ENCODE data around the gene BCL2L14.

Gene BCL2L14

DNA sequence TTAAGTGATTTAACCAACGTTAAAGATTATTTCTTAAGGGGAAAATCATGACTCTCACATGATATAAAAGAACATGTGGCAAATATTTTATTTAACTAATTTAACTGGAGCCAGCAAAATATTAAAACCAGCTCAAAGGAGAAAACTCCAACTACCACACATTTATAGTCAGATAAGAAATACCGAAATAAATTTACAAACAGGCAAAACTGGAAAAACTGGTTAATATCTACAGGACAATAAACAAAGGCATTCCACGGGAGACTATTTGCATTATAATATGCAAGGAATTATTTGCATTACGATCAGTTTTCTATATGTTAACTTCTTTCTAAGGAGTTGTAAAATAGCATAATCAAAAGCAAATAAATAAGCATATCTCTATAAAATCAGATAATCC is 13.8 kb upstream of the BCL2L14 start:
- DNase-seq, result no peak

DNA sequence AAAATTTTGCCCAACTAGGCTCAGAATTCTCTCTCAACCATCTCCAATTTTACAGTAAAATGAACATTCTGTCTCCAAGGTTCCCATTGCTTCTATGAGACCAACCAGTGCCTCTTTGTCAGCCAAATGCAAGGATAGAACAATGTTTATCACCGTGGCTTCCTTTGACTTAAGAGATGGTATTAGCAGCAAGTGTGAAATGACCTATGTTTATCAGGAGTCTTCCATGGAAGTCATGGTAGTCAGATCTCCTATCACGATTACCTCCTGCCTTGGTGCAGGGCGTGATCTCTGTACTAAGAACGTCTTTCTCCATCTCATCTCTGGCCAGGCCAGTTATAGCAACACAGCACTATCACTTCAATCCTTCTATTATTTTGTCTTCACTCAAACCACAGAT is 6.1 kb upstream of the BCL2L14 start:
- no peak for DNase-seq

DNA sequence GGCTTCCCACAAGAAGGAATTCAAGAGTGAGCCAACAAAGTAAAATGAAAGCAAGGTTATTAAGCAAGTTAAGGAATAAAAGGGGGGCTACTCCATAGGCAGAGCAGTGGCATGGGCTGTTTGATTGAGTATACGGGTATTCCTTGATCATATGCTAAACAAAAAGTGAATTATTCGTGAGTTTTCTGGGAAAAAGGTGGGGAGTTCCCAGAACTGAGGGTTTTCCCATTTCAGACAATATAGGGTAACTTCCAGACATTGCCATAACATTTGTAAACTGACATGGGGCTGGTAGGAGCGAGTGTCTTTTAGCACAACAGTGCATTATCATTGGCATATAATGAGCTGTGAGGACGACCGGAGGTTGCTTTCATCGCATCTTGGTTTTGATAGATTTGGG is 2.0 kb upstream of the BCL2L14 start:
- DNase-seq, result no peak

DNA sequence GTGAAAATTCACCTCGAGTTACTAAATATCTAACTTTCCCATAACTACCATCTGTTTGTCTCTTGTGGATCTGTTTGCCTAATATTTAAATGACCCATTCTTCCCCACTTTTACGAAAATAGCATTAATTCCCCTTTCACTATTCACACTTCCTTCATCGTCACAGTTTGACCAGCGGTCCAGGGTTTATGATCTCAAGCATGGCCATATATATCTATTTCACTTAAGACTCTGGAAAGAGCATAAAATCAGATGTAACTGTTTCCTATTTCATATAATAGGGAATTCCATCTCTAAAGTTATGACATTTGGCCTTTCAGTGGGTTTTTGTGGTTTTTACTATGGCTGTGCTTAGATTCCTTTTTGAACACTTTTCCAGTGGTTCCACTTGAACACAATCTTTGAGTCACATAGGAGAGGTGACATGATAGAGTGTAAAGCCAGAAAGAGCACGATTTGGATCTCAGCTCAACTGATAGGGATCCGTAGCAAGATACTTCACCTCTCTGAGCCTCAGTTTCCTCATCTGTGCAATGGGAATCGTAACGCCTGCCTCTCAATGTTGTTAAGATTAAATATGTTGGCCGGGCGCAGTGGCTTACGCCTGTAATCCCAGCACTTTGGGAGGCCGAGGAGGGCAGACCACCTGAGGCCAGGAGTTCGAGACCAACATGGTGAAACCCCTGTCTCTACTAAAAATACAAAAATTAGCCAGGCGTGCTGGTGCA is 754 bp upstream of the BCL2L14 start:
- DNase-seq, result no peak

DNA sequence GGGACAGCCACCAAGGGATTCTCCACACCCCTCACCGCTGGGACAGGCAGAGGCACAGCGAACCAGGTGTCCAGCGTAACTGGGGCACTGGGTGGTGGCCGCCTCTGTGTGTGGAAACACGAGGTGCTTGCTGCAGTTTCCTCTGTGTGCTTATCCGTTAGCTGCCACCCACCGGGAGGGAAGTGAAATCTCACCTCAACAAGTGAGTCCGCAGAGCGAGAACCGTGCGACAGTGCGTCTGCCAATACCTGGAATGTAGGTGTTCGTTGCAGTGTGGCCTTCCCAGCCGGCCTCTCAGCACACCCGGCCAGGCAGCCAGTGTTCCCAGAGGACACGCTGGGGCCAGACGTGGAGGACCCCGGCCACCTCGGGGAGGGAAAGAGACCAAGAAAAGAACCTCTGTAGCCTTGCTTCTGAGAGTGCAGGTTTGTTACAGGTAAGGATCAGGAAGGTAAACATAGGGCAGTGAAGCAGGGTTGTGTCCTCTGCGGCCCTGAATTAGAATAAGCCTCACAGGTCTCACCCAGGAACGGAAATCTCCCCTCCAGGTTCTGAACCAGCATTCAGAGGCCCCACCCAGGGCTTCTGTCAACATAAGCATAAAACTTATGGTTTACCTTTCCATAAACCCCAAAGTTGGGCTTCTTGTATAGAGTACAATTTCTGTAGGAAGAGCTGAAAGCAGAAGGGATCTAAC is 1.5 kb downstream of the BCL2L14 start:
- peak; percentile 23 for DNase-seq

DNA sequence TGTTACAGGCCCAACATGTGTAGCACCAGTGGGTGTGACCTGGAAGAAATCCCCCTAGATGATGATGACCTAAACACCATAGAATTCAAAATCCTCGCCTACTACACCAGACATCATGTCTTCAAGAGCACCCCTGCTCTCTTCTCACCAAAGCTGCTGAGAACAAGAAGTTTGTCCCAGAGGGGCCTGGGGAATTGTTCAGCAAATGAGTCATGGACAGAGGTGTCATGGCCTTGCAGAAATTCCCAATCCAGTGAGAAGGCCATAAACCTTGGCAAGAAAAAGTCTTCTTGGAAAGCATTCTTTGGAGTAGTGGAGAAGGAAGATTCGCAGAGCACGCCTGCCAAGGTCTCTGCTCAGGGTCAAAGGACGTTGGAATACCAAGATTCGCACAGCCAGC is 8.6 kb downstream of the BCL2L14 start:
- no peak for DNase-seq

DNA sequence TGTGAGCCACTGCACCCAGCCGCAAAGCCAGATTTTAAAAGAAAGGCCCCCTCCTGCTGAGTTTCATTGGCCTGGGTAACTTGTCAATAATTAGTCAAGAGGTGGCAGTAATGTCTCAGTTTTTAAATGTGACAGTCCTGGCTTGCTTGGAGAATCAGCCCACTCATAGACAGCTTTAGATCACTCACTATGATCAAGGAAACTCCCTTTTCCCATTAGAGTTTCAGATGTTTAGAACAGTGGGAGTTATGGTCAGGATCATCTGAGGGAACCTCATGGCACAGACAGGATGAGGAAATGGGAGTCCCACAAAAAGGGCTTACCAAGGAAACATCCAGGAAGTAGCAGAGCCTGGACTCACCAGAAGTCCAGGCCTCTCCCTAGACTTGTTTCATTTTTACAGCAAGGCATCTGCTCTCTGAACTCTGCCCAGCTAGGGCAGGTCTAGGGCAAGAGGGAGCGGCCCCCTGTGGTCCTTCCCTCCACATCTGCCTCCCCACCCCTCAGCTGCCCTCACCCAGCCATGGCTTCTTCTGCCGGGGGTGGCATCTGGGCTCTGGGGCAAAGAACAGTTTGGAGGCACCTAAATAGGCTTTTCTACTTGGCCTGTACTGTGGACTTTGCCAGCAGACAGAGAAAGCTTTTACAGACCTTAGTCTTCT is 11.2 kb downstream of the BCL2L14 start:
- peak; percentile 75 for DNase-seq

DNA sequence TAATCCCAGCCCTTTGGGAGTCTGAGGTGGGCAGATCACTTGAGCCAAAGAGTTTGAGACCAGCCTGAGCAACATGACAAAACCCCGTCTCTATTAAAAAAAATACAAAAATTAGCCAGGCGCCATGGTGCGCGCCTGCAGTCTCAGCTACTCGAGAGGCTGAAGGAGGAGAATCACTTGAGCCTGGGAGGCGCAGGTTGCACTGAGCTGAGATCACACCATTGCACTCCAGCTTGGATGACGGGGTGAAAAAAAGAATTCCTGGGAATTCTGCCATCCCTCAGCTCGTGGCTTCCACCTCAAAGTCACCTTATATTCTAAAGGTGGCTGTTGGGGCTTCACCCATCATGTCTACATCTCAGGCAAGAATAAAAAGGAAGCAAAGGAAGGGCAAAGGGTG is 12.9 kb downstream of the BCL2L14 start:
- no peak for DNase-seq

DNA sequence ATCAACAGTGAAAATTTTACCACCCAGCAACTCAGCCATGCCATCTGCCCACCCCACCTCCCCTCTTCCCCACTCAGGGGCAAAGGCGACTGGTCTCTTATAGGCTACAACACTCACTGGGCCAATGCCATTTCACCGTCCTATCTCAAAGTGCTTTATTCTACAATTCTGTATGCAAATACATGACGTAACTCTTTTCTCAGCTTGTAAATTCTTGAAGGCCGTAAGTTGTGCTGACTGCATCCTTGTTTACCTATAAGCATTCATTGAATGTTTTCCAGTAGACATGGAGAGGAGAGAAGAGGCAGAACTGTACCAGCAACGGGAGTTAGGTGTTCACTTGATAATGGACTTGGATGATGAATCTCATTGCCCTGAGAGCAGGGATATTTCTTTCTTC is 15.6 kb downstream of the BCL2L14 start:
- no peak for DNase-seq

DNA sequence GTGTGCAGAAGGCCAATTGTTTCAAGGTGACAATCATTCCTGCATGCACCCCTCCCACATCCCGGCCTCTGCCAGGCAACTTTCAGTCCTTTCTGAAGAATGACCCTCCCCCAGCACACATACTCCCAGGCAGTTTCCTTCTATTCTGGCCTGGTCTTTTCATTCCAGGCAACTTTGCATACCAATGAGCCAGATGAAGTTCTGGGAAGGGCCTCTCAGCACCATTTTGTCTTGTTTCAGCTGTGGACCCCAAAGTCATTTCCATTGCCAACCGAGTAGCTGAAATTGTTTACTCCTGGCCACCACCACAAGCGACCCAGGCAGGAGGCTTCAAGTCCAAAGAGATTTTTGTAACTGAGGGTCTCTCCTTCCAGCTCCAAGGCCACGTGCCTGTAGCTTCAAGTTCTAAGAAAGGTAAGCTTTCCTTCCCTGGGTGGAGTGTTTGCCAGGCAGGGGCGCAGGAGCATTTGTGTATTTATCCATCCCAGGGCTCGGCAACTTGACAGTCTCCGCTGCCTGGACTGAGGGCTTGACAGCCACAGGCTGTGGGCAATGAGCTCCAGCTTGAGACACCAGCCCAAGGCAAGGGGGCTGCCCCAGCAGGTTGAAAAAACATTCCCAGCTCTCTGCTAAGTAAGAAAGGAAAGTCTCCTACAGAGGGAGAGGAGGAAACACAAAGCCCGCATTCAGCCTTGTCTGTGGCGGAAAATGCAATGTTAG is 16.4 kb downstream of the BCL2L14 start:
- DNase-seq, result no peak

DNA sequence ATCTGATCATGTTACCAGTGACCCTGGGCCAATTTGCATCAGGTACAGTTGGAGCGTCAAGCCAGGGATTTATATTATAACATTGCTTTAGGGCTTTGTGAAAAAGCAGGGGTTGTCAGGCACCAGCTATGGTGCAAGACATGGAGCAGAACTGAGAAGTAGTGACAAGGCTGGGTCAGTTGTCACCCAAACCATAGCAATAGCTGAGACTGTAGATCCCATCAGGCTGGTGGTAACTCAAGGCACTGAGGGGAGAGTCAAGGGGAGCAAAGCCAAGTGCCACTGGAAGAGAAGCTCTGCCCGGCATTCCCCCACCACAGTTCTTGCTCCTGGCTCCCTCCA is 16.9 kb downstream of the BCL2L14 start:
- DNase-seq, result no peak

DNA sequence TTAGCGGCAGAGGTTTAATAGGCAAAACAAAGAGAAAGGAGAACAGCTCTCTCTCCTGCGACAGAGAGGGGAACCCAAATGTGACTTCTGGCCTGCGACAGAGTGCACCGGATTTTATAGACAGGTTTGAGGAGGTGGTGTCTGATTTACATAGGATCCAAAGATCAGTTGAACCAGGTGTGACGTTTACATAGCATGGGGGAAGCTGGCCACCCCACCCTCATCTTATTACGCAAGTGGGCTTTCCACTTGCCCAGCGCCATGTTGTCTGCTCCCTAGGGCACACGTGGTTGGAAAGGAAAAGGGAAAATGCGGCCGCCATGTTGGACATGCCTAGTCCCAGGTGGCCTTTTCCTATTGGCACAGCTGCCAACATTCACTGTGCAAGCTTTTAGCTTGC is 17.4 kb downstream of the BCL2L14 start:
- no peak for DNase-seq

DNA sequence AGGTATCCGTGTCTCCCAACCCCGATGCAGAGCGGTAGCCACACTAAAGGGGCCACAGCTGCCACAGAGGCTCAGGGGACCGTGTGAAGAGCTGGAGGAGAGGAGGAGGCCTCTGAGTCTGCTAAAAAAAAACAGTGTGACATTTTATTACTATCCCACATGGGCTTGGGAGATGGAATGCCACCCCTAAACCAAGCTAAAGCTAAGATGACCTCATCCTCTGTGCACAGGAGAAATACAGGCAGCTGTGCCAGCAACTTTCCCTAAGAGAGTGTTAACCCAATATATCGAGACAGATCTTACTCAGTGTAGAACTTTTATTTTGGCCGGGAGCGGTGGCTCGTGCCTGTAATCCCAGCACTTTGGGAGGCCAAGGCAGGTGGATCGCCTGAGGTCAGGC is 18.0 kb downstream of the BCL2L14 start:
- no peak for DNase-seq

DNA sequence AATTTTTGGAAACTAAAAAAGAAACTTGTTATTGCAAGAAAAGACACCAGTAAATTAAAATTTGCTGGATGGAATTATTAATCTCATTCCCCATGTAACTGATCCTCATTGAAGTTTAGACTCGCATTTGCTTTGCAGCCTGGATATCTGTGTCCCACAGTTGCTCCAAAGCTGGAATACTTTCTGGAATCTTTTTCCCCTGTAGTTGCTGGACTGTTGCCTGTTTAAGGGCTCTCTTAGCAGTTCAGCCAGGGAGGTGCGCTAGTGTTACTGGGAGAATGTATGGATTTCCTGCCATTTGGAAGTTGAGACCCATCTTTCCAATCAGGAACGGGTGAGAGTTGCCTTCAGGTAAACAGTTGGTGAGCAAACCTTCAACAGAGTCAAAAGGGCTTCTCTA is 20.3 kb downstream of the BCL2L14 start:
- no peak for DNase-seq

DNA sequence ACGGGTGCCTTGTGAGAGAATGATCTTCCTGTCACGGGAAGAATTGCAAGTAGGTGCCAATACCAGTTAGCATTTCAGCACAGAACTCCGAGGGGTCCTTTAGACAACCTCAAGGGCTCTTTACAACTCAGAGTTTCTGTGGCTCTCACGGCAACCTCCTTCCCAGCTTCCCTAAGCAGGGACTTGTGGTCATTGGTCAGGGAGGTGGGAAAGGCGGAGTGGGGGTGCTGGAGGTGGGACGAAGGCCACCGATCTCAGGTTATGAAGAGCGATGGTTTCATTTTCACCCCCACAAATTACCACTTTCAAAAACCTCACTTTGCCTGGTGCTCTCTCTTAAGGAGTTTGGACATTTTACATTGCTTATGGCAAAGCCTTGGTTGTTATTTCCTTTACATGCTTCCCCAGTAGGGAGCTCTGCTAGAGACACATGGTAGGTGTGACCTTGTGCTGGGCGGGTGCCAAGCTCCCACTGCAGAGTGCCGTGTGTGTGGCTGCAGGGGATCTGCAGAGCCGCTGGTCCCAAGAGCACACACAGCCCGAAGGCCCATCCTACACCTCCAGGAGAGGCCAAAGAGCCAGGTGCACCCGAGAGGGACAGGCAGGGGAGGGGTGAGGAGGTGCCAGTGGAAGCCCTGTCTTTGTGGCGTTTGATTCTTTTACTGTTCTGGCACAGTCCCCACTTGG is 21.4 kb downstream of the BCL2L14 start:
- no peak for DNase-seq

DNA sequence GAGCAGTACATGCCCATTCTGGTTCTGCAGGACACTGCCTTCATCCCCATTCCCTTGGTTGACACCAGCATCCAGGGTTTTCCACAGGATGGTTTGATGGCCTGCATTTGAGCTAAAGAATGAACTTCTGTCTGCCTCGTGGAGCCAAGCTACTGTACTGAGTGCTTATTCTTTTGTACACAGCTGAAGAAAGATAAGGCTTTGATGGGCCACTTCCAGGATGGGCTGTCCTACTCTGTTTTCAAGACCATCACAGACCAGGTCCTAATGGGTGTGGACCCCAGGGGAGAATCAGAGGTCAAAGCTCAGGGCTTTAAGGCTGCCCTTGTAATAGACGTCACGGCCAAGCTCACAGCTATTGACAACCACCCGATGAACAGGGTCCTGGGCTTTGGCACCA is 23.7 kb downstream of the BCL2L14 start:
- no peak for DNase-seq

DNA sequence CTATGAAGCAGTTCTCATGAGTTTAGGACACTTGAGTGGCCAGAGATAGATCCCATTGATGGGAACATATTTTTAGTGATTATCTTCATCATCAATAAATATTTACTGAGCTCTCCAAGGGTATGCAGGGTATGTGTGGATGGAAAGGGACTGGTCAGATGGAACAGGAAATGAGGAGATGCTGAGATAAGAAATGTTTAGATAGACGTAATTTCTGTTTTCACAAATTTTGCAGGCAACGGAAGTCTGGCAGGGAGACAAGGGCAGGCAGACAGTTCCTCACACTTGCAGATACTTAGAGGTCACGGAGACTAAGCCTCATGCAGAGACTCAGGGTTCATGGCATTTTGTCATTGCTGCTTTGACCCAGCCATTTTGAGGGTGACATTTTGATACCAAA is 24.3 kb downstream of the BCL2L14 start:
- peak; percentile 39 for DNase-seq

DNA sequence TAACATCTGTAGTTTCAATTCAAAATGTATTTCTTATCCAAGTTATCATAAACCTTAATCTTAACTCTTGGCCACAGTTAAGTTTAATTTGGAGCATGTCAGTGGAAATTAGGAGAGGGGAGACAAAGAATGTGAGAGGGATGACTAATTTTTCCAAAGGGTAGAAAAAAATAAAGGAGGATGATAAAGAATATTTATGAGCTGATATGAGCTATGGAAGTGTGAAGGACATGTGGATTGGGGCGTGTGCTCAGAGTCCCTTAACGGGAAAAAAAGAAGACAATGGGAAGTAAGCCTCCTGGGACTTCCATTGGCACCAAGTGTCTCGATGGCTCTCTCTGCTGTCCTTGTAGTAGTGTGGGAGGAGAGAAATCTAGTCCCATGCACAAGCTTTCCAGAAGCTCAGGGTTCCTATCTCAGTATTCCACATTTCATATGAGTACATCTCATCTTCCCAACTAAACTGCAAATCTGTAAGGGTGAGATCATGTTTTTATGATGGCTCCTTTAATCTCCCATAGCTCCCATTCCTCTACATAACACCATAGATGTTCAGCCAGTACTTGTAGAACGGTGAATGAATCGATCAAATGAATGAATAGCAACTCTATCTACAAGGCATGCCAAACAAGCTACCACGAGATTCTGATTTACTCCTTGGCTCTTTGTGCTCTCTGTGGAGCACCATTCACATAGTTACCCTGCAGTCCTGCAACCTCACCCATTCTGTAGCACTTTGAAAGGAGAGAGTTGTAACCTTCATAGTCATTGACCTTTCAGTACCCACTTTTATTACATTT is 27.4 kb downstream of the BCL2L14 start:
- DNase-seq, result no peak

DNA sequence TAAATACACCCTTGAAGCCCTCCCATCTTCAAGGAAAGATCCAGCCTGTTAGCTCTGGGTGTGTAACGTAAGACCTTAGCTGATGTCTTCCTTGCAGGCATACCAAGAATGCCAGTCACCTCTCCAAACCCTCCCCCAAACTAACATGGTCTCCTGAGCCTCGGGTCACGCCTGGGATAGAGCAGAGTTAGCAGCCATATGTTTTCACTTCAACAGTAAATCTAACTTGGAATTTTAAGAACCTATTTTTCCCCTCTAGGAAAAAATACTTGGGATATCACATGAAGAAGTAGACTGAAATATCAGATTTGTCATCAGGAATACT is 27.9 kb downstream of the BCL2L14 start:
- DNase-seq, result no peak

DNA sequence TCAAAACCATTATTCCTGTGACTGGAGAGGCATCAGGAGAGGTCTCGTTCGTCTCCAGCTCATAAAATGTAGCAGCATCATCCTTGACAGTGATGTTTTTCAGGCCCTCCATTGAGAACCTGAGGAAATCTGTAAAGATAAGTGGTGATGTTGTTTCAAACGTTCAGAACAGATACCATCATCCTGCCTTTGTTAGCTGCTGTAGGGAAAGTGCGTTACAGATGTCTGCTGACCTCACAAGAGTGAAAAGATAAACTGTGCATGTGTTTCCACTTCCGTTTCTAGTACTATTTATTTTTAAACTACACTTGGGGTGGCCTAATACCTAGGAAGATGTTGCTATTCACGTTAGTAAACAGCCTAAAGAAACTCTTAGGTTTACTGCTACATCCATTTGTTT is 28.4 kb downstream of the BCL2L14 start:
- DNase-seq, result peak; percentile 13

DNA sequence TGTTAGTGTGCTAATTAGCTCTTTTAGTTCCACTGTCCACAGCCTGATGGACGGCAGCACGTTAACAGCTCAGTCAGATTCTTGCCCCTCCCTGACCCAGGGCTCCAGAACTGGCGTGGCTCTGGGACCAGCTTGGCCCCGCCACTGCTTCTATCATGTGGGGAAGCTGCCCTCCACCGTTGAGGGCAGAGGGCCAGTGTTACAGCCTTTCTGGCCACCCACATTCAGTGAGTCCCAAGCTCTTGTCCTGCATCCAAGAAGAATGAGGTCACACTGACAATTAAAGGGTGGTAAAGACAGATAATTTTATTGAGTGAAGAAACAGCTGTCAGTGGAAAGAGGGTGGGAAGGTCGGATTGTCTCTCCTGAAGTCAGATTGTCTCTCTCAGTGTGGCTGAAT is 36.9 kb downstream of the BCL2L14 start:
- no peak for DNase-seq

DNA sequence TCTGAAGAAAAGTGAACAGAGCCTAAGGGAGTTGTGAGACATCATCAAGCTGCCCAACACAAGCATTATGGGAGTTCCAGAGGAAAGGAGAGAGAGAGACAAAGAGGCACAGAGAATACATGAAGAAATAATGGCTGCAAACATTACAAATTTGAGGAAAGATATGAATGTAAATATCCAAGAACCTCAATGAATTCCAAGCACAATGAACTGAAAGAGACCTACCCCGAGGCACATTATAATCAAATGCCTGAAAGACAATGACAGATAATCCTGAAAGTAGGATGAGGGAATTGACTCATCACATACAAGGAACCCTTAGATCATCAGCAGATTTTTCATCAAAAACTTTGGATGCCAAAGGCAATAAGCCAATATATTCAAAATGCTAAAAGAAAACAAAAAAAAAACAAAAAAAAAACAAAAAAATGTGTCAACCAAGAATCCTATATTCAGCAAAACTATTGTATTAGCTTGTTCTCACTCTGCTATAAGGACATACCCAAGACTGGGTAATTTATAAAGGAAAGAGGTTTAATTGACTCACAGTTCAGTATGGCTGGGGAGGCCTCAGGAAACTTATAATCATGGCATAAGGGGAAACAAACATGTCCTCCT is 37.8 kb downstream of the BCL2L14 start:
- DNase-seq, result no peak
